ENCODE measurements around the gene SEMA4A.
"Not testable (repeated sequence)": the region's sequence is repeated elsewhere in the genome, so short reads cannot be mapped to it uniquely, and the experiment has no call there.

Gene SEMA4A

DNA sequence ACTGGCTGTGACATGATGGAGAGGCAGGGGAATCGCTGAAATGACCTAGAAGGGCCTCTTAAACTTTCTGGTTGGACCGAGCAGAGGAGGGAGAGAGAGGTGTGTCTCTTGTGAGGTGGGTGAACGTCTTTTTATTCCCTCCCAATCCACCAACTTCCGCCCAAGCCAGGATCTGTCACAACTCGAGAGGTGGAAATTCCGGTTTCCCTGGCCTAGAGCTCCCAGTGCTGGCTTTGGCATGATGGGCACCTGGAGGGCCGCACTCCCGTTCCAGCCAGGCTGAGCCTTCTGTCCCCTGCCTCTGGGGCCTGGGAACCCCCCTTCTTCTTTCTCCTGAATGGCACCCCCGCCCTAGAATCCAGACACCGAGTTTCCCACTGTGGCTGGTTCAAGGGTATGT lies at the start of gene SEMA4A:
SEMA4A (plus strand) TSS at position 224 of the 400 bp plus-strand sequence. CDS start 994 bp downstream, outside the sequence.
- DNase-seq (ENCODE audit: low read depth in 2 of 2): no peak

DNA sequence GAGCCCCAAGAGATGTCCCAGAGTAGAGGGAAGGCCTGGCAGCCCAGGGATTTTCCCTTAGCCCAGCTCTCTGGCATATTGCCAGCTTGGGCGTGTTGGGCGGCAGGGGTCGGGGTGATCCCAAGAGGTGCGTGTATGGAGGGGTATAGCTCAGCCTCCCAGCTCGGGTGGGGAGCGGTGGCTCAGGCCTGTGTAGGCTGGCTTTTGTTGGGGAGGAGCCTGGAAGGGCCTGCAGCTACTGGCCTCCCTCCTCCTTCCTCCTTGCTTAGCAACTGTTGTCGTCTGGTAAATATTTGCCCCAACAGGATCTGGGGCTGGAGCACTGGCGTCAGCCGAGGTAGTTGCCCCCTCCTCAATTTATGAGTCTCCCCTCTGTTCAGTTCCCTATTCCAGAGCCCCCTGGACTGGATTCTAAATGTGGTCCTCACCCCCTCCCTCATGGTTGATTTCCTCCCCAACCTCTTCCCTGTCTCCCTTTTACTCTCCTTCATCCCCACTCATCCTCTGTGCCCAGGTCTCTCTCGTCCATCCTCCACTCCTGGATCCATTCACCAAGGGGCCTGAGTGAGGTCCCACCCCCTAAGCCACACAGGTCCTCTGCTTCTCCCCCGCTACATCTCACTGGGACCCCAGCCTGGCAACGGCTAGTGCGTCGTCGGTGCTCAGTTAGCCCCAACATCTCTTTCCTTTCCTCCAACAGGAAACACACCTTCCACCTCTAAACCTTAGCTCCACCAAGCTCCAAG lies 49.1 kb upstream of the SEMA4A start:
- no peak for DNase-seq (ENCODE audit: low read depth in 2 of 2)

DNA sequence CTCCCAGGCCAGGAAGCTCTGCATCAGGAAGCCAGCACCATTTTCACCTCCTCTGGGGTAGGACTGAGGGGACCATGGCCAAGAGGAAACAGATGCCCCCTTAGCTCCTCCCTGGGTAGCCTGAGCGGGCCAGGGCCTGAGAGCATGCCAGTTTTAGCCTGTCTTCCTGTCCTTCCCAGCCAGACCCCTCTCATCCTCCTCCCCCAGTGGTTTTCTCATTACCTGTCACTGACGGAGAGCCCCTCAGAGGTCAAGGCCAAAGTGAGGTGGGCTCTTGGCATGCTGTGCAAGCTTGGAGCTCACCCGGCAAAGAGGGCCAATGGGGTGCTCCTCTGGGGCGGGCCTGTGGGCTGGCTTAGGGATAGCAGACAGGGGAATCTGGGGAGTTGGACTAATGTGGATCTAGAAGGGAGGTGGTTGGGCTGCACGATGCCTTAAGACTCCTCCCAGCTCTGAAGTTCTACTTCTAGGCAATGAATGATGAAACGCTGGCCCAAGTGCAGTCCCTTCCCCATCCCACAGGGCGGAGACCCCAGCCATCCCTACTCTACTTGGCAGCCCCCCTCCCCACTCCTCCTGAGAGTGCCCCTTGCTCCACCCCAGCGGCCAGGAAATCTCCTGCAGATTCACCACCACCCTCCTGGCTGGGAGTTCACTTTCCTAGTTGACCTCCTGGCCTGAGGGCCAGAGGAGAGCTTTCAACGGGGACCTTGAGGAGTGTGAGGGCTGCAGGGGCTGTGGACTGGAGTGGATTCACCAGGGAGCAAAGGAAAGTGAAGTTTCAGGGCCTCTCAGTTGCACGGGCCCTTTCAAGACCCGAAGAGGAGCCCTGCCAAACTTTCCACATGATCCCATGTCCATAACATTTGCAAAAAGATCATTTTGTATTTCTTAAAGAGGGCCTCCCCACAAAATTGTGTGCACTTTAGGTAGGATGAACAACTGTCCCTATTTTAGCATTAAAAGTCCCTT lies 48.2 kb upstream of the SEMA4A start:
- no peak for DNase-seq (ENCODE audit: low read depth in 2 of 2)

DNA sequence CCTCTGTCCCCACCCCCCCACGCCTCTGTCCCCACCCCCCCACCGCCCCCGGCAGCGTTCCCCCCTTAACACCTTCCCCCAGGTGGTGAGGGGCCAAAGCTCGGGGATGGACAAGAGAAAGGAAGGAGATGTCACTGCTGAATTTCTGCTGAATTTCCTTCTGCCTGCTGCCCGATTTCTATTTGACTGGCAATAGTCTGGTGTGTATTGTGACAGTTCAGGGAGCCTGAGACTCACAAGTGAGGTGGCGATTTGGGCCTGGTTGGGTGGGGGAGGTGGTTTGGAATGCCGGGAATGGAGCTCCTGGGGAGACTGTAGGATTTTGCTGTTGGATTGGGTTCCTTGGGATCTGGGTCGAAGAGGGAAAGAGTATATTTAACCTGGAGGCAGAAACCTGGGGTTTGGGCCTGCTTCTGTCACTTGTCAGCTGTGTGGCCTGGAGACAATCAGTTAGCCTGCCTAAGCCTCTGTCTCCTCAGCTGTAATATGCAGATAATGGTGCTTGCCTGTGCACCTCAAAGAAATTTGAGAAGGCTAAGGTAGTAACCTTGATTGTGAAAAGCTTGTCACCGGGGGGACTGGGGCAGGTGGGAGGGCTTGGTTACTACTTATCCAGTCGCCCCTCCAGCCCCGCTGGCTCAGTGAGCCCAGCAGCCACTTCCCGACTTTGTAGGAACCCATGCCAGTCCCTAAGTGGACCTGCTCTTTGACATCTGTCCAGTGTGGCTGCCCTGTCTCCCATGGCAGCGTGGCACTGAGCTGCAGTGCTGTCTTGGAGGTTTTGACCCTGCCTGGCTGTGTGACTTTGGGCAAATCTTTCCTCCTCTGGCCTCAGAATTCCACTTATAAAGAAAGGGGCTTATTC lies 46.5 kb upstream of the SEMA4A start:
- no peak for DNase-seq (ENCODE audit: low read depth in 2 of 2)

DNA sequence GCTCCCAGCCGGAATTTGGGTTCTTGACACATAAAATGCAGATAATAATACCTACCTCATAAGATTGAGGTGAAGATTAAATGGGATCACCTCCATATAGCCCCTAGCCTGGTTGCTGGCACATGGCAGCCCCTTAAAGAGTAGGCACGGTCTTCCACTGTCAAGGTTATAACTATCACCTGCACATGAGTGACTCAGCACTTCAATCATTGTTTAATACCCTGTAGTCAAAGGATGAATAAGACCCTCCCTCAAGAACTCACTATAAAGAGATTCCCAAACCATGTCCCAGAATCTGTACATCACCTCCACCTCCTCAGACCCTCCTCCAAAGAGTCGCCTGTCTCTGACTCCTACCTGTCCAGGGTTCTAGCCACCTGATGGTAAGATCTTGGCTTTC lies 45.3 kb upstream of the SEMA4A start:
- DNase-seq (ENCODE audit: low read depth in 2 of 2): no peak

- no peak for DNase-seq (ENCODE audit: low read depth in 2 of 2)
Measured at GRCh38 chr1:156108664-156109241, 44.6 kb upstream of the SEMA4A start.

- DNase-seq (ENCODE audit: low read depth in 2 of 2): no peak
Measured at GRCh38 chr1:156110252-156110651, 43.1 kb upstream of the SEMA4A start.

DNA sequence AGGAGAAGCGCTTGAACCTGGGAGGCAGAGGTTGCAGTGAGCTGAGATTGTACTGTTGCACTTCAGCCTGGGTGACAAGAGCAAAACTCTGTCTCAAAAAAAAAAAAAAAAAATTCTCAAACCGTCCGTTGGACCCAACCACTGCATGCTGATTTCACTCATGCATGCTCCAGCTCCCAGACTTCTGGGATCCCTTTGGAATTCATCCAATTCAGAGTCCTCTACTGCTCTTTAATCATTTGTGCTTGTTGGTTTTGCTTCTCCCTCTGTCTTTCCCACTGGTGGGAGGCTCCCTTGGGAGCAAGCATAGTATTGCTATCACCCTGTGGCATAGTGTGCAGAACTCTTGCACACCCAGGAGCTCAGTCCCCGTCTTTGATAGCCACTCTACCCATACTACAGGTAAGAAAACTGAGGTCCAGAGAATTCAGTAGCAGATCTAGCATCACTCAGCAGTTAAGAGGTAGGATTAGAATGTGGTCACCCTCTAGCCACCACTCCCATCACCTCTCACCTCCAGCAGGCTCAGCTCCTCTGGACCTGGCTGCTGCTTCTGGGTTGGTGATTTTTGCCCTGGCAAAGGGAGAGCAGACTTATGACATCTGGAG lies 41.9 kb upstream of the SEMA4A start:
- no peak for DNase-seq (ENCODE audit: low read depth in 2 of 2)

GRCh38 chr1:156112276-156113137 lies 40.9 kb upstream of the SEMA4A start:
- no peak for DNase-seq (ENCODE audit: low read depth in 2 of 2)

GRCh38 chr1:156113282-156113950 lies 40.0 kb upstream of the SEMA4A start:
- no peak for DNase-seq (ENCODE audit: low read depth in 2 of 2)

- DNase-seq (ENCODE audit: low read depth in 2 of 2): peak; percentile 72 to 73
Measured at GRCh38 chr1:156114101-156114918, 39.1 kb upstream of the SEMA4A start, which contains the start of gene LMNA. LMNA (plus strand) TSS chr1:156114711; CDS start chr1:156114919, 208 bp downstream.

- DNase-seq (ENCODE audit: low read depth in 2 of 2): no peak
Measured at GRCh38 chr1:156114919-156115513, 38.4 kb upstream of the SEMA4A start.

DNA sequence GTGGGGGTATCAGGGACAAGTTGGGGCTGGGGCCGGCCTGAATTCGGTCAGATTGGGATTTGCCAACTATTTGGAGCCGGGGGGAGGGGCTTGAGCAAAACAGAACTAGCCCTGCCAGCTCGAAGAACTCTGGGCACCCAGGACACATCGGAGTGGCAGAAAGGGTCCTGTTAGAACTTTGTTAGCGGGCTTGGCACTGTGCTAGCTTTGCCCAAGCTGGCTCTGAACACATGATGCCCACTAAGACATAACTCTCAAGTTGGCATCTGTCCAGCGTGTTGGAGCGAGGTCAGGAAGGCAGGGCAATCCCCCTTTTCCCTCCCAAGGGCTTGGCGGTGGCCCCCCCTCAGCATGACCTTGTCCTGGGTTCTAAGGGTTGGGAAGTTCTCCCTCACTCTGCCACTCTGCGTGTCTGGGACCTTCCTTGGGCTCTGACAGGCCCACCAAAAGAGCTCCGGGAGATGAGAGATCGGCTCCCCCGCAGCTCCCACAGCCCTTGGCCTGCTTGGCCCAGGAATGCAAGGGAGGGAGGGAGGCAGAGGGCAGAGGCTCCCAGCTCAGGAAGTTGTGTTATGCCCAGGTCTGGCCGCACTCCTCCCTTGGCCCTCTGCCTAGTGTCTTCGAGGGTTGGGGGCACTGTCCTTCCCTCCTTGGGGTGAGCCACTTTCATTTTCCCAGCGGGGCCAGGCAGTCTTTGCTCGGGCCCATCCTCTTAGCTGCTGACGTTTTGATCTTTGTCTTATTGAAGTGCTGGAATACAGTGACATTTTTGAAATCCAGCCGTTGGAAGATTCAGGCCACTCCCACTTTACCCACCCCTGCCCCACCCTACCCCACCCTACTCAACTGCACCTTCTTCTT lies 37.6 kb upstream of the SEMA4A start:
- no peak for DNase-seq (ENCODE audit: low read depth in 2 of 2)

GRCh38 chr1:156116731-156117130 lies 36.7 kb upstream of the SEMA4A start:
- not testable (repeated sequence) for DNase-seq (ENCODE audit: low read depth in 2 of 2)

- DNase-seq (ENCODE audit: low read depth in 2 of 2): no peak
Measured at GRCh38 chr1:156117414-156118176, 35.8 kb upstream of the SEMA4A start.

- no peak for DNase-seq (ENCODE audit: low read depth in 2 of 2)
Measured at GRCh38 chr1:156118177-156118868, 35.1 kb upstream of the SEMA4A start.

Measured in stimulated activated CD8-positive, alpha-beta memory T cell treated with anti-CD3 and anti-CD28 coated beads, Interleukin-2, amount 100 ng/mL, for 48 hours (primary cell).